Activated gamma-delta T cell treated with anti-CD3 and anti-CD28 coated beads, Interleukin-2, amount 50 U/mL, for 16 hours (primary cell): ENCODE results near the gene SESN3.
"Not testable (repeated sequence)": the region's sequence is repeated elsewhere in the genome, so short reads cannot be mapped to it uniquely, and the experiment has no call there.

Experiments used
- DNase-seq: peaks from one replicate; pipeline ENCODE4 v3.0.0-alpha.2; 2020; ENCODE audit warnings: low read depth

The SESN3 gene

DNA sequence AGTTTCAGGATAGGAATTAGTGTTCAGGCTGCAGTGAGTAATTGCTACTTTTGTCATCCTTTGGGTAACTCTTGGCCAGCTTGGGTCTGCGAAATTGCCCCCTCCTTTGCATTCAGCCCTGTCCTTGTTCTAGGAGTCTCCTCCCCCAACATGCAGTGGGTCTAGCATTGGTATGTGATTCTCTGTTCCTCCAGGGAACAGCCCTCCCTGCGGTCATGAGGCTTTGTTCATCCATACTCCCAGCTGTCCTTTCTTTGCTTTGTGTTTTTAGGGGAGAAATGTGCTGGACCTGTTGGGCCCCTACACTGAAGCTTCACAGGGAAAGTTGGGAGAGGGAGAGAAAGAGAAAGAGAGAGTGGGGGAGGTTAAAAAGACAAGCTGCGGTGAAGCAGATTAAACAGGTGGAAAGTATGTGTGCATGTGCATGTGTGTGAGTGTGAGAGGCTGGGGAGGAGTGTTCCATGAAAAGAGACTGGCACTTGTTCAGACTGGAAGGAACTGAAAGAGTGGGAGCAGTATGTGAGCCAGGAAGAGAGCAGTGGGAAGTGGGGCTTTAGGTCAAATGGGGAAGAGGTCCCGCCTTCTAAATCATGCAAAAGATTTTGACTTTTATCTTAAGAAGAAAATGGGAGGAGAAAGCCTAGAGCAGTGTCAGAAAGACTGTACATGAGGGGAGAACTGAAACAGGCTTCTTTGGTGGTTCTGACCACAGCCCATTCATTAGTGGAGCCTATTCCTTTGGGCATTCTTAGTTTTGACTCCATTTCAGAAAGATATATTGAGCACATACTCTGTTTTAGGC lies 17.9 kb upstream of the SESN3 start:
- DNase-seq: no peak

DNA sequence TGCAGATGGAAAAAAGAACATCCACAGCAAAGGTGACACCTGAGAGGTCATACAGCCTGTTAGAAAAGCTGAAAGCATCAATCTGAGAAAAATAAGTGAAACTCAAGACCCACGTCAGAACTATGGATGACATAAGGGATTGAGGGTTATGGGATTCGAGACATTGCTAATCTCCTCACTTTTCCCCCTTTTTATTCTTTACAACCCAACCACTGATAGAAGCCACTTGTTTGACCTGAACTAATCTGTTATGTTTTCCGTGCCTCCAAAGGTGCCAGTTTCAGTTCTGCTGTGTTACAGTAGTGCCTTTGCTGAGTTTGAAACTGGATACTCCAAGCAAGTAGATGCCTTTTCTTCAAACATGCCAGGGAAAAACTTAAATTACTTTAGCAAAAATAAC lies 16.9 kb upstream of the SESN3 start:
- DNase-seq: no peak

DNA sequence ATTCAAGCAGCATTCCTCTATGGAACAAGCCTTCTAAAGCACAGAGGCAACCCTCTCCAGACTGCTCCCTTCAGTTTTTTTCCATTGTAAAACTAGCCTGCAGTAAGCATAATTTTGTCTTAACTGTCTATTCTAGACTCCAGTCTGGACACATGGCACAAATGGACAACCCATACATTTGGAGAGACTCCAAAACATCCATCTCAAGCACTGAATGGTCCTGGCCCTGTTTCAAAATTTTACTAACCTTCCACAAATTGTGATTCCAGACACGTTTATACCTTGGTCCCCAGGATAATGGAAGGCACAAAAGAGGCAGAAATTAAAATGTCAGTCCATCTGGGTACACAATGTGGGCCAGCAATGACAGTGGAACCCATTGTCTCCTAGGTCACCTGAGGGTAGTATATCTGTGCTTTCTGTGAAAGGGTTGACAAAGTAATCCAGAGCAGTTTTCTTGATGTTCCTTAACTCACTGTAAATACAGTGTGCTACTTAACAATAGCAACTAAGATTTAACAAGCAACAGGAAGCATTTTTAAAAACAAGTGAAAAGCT lies 16.2 kb upstream of the SESN3 start:
- no peak for DNase-seq

DNA sequence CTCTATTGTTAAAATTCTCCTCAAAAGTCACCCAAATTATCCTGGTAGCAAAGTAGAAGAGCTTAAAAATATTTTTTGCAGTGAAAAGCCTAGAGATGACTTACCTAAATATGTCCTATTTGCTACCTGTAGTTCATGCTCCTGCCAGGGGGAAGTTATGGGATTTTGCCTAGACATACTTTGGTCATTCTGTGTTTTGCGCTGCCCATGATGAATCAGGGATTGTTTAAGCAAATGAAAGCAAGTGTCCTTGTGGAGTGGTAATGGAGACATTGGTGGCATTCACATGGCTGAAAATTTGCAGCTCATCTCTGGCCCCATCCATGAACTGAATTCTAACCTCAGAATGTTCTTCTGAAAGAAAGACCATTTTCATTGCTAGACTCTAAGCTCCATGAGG lies 14.6 kb upstream of the SESN3 start:
- DNase-seq: no peak

DNA sequence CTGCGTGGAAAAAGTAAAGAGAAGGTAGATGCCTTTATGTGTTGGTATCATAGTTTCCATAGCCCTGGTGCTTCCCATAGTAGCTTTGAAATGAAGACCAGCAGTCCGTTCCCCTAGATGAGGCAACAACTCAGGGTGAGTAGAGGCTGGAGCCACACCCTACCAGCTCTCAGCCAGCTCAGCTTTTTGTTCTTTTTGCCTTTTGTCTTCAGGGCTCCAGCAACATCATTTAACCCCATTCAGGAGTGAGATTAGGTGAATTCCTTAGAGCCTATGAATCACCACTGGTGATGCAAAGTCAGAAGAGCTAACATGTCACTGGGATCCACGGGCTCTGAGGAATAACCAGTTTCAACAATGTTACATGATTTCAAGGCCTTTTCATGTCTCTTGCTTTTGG lies 14.0 kb upstream of the SESN3 start:
- no peak for DNase-seq

DNA sequence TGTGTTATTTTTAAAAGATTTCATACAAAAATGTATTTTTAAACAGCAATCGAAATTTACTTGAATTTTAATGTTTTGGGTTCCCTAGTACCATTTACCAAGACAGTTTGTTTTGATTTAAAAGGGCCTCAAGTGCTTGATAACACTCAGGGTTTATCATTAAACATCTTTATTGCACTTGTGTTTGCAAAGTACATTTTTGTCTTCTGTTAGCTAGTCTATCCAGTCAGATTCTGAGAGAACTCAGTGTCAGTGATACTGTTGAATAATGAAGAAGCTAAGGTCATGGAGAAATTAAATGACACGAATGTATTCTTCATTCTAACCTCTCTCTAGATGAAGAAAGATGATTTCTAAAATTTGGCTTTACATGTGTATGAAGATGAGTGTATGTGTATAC lies 12.7 kb upstream of the SESN3 start:
- DNase-seq: no peak

DNA sequence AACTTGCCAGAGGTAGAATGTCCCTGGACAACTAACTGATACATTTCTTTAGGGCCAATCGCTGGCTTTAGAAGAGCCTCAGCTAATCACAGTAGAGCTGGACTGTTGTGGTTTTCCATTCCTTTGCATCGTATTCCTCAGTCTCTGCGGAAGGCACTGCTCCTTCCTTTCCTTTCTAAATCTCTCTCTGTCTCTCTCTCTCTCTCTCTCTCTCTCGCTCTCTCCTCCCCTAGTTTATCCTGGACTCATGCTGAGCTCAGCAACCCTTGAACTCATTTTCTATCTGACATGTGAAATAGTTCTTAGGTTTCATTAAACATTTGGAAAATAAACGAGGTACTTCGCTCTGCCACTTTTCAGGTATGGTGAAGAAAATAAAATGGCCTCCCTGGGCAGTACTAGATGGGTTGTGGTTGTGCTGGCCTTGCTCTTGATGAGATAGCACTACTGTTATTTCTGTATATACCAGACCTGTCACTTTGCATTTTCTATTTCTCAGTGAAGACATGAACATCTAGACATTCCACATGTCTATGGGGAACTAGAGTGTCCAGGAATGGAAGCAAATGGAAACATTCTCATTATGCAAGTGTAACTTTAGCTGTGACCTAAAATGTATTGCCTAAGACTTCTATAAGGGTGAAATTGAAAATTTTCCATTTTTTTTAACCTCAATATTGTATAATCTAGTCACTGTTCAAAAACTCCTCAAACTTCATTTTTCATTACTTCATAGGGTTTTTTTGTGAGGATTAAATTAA lies 12.0 kb upstream of the SESN3 start:
- DNase-seq: no peak

DNA sequence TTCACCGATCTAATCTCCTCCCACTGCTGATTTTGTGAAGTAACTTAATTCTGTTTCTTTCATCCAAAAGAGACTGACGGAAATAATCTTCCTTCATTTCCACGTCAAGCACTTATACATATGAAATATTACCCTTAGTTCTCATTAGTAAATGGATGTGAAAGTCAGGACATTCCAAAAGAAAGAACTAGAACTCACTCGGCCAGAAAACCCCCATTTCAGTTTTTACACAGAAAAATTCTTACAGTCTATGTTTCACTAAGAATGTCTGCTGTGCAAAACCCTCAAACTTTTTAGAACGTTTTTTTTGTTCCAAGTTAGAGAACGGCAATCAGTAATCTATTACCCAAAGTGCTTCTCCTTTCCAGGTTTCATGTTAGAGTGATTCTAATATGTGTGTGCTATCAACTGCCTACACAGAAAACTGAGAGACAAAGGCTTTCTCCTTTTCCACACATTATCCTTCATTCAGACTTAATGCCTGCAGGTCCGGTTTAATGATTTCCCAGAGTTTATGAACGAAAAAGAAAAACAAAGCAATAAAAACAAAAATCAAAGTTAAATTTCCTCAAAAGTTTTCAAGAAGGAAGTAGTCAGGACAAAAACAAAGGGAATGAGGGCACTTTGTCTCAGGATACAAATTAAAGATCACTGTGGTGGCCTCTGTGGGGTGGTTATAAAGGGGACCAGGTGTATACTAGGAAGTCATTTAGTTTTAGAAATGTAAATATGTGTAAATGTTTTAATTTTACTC lies 11.3 kb upstream of the SESN3 start:
- DNase-seq: no peak

DNA sequence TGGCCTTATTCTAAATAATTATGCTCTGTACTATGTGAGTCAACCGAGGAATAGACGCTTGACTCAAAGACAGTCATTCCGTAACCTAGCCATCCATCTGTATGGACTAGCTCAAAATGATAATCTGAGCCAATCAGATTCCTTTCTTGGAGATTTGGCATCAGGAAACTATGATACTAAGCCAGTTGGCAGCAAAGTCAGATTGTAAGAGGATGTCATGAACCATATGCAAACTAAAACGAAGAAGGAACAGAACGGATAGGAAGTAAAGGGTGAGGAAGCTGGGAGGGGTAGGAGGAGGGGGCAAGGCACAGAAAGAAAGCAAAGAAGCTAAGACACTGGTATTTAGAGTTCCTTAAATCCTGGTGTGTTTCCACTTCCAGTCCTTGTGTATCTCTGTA lies 10.7 kb upstream of the SESN3 start:
- no peak for DNase-seq

DNA sequence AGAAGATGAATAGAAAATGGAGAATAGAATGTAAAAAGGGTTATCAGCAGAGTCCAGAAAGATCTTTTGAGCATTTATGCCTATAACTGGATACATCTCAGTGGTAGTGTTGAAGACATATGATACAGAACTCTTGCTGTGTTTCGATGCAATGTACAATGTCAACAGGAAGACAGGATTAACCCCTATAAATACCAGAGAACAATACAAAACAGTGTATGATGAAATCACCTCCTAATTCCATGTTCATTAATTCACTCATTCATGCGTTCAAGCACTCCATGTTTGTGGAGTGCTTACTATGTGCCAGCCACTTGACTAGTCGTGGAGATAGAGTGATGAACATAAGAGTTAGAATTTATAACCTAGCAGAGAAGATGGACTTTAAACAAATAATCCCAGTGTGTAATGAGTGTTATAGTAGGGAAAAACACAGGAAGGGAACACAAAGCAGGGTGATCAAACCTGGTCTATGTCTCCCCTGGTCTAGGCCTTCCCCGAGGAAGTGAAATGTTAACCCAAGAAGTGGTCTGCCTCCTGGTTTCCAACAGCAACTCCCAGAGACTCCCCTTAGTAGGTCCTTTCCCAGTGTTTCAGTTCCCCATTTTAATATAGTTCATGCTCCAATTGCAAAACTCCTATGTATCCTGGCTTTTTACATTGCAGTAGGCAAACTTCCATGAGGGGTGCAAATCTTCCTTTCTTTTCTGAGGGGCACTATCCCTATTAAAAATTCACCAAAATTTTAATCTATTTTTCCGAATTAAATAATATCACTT lies 9.1 kb upstream of the SESN3 start:
- no peak for DNase-seq

DNA sequence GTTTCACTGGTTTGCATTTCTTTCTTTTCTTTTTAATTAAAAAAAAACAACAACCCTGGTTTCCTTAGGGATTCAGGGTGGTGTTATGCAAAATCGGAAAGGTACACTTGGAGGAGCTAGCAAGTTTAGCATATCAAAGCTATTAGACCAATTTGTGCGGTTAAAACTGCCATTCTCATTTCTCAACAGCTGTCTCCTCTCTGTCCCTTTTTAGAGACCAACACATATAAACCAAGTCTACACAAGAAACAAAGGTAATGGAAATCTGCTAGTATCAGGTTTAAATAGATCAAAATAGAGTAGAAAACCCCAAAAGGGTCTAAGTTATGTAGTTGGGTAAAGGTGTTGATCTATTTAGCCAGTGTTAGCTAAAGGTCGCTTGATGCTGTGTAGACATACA lies 1.7 kb upstream of the SESN3 start:
- DNase-seq: no peak

DNA sequence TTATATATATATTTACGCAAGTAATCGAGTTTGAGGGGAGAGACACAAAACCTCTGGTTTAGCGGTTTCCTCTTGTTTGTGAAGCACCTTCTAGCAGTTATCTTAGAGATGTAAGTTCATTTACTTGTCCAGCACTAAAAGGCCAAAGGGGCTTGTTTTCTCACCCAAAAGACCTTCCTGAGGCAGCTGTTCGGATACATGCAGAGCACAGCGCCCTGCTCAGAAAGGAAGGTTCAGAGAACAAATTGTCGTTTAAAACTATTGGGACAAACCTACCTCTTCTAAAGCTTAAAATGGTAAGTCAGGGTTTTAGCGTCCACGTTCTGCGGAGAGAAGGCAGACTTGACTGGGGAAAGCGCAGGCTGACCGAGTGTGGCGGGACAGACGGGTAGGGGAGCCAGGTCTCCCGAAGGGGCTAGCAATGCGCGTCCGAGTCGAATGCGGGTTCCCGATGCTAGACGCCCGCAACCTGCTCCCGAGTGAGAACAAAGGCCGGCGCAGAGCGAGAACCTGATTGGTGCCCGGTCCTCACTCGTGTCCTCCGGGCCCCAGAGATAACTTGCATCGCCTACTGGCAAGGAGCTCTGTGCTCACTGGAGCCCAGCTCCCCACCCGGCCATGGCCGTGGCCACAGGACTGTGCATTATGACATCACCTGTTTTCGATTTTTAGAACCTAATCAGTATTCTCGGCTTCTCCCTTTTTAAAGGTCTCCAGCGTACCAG lies 1.0 kb upstream of the SESN3 start:
- peak; percentile 32 for DNase-seq

DNA sequence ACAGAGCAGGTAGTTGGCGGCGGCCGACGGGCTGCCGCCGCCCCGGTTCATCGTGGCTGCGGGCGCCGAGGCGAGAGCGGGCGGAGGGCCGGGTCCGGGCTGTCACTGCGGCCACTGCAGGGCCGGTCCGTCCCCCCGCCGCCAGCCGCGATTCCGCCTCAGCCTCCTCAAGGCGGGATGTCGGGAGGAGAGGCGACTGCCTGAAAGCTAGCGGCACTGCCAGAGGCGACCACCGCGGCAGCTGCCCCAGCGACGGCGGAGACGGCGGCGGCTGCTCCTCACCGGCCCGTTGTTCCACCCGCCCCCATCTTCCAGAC lies 234 bp downstream of the SESN3 start:
- DNase-seq: no peak

DNA sequence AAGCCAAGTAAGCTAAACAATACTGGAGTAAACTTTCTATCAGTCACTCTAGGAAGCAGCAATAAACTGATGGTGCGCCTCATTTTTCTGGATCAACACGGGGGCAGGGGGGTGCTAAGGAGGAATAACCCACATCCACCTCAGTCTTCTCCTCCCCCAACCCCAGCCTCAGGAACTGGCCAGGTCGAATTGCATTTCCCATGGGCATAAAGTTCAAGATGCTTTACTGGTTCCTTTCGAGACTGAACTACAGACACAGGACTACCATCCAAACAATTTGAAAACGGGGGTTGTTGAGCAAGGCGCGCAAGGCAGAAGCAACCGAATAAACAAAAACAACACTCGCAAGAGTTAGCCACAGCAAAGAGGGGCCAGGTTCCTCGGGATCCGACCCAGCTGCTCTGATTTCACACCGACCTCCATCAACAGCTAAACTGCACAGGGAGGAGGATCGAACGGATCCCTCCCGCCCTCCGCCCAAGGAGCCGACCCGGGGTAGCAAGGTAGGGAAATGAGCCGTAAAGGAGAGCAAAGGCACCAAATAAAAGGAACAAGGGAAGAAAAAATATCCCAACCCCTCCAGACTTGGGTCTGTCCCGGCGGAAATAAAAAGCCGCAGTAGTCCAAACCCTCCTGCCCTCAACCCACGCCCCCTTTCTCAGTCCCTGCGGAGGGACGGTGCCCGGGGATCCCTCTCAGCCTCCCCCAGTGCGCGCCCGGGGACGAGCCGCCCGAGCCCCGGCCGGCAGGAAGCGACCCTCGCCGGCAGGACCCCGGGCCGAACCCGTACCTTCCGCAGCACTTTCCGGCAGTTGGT lies 801 bp downstream of the SESN3 start:
- DNase-seq: peak; percentile 6

DNA sequence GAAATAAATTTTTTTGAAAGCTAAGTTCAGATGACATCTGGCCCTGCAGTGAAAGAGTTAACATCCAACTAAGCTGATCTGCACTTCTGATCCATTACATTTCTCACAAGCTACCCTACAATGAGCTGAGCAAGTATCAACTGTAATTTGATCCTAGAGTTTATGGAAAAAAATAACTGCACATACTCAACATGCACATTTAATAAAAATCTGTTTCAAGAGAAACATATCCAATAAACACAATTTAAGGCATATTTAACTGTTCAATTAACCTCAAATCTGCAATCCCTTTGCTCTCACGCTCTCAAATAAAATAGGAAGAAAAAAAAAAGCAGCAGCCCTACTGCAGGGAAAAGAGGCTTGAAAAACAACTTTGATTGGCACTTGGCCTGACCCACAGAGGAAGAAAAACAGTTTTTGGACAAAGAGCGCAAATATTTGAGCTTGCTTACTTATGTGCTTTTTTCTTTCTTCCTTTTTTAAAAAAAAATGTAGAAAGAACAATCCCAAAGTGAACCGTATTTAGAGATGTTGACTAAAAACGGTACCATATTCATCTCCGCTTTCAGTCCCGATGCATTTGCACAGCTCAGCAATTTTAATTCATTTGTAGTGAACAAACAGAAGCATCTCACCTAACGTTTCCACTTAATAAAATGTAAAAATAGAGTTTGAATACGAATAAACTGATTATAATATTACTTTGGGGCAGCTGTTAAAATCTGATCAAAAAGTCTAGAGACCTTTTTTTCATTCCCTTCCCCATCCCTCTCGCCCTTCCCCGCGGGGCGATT lies 1.6 kb downstream of the SESN3 start:
- DNase-seq: no peak

DNA sequence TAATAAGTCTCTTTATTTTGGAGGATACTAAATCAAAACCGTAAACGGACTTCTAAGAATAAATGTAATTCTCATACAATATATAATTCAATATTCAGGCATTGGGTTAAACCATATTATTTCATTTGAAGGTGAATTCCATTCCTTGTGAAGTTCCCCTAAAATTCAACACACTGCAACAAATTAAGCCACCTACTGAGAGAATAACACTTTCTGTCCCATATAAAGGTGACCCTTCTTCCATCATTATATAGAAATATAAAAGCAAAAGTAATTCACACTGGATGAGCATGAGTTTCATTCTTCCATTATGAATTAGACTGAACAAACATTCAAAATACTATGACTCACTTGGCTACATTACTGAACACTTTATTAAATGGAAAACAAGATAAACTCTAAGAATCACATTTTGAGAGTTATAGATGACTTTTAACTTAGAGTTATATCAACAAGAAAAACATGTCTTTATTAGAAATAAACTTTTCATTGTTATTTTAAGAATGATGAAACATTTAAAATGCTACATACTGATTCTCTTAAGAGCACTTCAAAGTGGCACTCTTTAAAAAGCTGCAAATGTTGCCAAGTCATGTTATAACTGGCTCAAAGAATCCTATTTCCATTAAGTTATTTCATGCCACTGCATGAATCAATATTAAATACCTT lies 2.8 kb downstream of the SESN3 start:
- no peak for DNase-seq

DNA sequence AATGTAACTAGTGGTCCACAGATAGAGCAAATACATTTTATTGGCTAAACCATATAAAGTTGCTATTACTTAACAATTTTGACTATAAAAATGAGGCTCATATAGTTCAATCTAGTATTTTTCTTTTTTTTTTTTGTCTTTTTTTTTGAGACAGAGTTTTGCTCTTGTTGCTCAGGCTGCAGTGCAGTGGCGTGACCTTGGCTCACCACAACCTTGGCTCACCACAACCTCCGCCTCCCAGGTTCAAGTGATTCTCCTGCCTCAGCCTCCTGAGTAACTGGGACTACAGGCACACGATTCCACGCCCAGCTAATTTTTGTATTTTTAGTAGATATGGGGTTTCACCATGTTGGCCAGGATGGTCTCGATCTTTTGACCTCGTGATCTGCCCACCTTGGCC lies 3.9 kb downstream of the SESN3 start:
- not testable (repeated sequence) for DNase-seq

DNA sequence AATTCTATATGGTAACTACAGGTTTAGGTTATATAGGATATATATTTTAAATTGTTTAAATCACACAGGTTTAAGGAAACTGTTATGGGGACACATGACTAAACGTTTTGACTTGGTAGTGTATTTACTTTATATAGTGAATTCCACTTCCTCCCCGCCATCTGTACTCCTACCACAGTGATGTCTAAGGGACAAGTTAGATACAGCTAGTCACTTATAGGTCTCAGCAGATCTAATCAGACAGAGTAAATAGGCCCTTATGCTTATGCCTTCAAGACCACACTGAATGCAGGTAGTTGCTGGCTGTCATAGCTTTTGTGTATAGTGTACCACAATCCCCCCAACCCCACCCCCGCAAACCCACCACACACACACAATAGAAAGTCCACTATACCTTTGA lies 8.2 kb downstream of the SESN3 start:
- no peak for DNase-seq

DNA sequence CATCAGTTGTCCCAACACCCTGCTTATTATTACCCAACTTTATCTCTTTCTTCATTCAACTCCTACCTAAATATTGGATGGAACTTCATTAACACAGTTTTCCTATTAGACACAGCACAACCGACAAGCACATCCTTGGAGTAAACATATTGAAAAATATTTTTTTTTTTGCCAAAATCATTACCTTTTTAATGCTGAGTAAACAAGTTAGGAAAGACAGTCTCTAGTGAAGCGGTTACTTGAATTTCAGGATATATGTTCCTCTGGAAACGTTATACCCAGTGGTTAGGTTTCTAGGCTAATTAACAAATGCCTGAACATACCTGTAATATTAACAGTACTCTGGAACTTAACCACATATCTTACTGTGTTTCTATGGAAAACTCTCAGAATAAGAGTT lies 11.4 kb downstream of the SESN3 start:
- DNase-seq: no peak
